ENCODE data around the gene DNAH9.

- TF ChIP-seq, protein P1, sequence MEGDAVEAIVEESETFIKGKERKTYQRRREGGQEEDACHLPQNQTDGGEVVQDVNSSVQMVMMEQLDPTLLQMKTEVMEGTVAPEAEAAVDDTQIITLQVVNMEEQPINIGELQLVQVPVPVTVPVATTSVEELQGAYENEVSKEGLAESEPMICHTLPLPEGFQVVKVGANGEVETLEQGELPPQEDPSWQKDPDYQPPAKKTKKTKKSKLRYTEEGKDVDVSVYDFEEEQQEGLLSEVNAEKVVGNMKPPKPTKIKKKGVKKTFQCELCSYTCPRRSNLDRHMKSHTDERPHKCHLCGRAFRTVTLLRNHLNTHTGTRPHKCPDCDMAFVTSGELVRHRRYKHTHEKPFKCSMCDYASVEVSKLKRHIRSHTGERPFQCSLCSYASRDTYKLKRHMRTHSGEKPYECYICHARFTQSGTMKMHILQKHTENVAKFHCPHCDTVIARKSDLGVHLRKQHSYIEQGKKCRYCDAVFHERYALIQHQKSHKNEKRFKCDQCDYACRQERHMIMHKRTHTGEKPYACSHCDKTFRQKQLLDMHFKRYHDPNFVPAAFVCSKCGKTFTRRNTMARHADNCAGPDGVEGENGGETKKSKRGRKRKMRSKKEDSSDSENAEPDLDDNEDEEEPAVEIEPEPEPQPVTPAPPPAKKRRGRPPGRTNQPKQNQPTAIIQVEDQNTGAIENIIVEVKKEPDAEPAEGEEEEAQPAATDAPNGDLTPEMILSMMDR (IDR thresholded peaks at IDR 0.05; ENCODE audit: borderline replicate concordance, extremely low read depth, low read length, poor library complexity, severe bottlenecking) = no peak
- no peak for TF ChIP-seq EZH2 (IDR thresholded peaks at IDR 0.05; ENCODE audit: borderline replicate concordance, low read depth, low read length, severe bottlenecking)
Measured at GRCh38 chr17:11807606-11808005, 209.3 kb downstream of the DNAH9 start.

All from DND-41 (cell line).